PC-3 (cell line): ENCODE measurements around the gene GSX2. TPM values are rescaled to one million over a fixed set of nuclear protein-coding genes. Genes with fewer than 3 reads are reported as not detected.
"Not testable (repeated sequence)": the region's sequence is repeated elsewhere in the genome, so short reads cannot be mapped to it uniquely, and the experiment has no call there.

Experiments
- ATAC-seq: fragments of 200-7000 bp; cut with Tn5 transposase; 2 replicates; pipeline ENCODE4 v1.9.1; 2020; ENCODE audit warnings: mild to moderate bottlenecking, moderate library complexity
- Bru-seq: library from RNA; stranded (reverse); fragments of 400-500 nt; gene quantifications from one replicate; lab custom pipeline; 2021; lab: Mats Ljungman, UMichigan
- BruChase-seq, 2 experiments: library from RNA; stranded (reverse); fragments of 400-500 nt; gene quantifications; one replicate each; lab custom pipeline; 2021; lab: Mats Ljungman, UMichigan
- BruUV-seq: library from RNA; stranded (reverse); fragments of 400-500 nt; replicated peaks from 2 replicates; lab custom pipeline; 2021; lab: Mats Ljungman, UMichigan
- CTCF ChIA-PET: fragments of 300-600 bp; sonication (Branson Sonifier 250); formaldehyde crosslinking; loops from one replicate; lab custom pipeline; 2022; ENCODE audit warnings: antibody characterized with exemption; lab: Charles Lee
- POLR2A ChIA-PET: fragments of 300-600 bp; sonication (Branson Sonifier 250); formaldehyde crosslinking; loops from one replicate; lab custom pipeline; 2022; ENCODE audit warnings: antibody characterized with exemption; ENCODE audit not compliant: unreplicated experiment; lab: Charles Lee
- DNase-seq: peaks from one replicate; pipeline ENCODE4 v3.0.0-alpha.2; 2015
- H2AFZ ChIP-seq: fragments of 300-600 bp; sonication (generic); 2 replicates; pipeline ENCODE4 v1.6.0; 2016; ENCODE audit warnings: antibody characterized with exemption, low read length
- H3F3A ChIP-seq: fragments of 300-600 bp; sonication (generic); one replicate; pipeline ENCODE4 v1.6.0; 2017; ENCODE audit warnings: antibody characterized with exemption, low read length, control low read depth, mild to moderate bottlenecking; ENCODE audit not compliant: unreplicated experiment
- H3K27ac ChIP-seq: fragments of 300-600 bp; sonication (generic); 2 replicates; pipeline ENCODE4 v1.5.1; 2016; ENCODE audit warnings: mild to moderate bottlenecking, low read length
- H3K27me3 ChIP-seq: fragments of 300-600 bp; sonication (generic); 2 replicates; pipeline ENCODE4 v1.6.1; 2016; ENCODE audit warnings: low read length, mixed read lengths
- H3K36me3 ChIP-seq: fragments of 300-600 bp; sonication (generic); 2 replicates; pipeline ENCODE4 v1.6.1; 2016; ENCODE audit warnings: low read depth, mixed run types, low read length, mixed read lengths
- H3K4me1 ChIP-seq: fragments of 300-600 bp; sonication (generic); 2 replicates; pipeline ENCODE4 v1.5.1; 2016; ENCODE audit warnings: low read length; ENCODE audit not compliant: insufficient read depth
- H3K4me2 ChIP-seq: fragments of 300-600 bp; sonication (generic); 2 replicates; pipeline ENCODE4 v1.6.0; 2016; ENCODE audit warnings: low read length
- H3K4me3 ChIP-seq: fragments of 300-600 bp; sonication (generic); 2 replicates; pipeline ENCODE4 v1.5.1; 2016; ENCODE audit warnings: mild to moderate bottlenecking, low read length, mixed read lengths
- H3K79me2 ChIP-seq: fragments of 300-600 bp; sonication (generic); 2 replicates; pipeline ENCODE4 v1.6.1; 2017; ENCODE audit warnings: low read length, mixed read lengths
- H3K9ac ChIP-seq: fragments of 300-600 bp; sonication (generic); 2 replicates; pipeline ENCODE4 v1.6.0; 2016; ENCODE audit warnings: mild to moderate bottlenecking, low read length
- H3K9me2 ChIP-seq: fragments of 300-600 bp; sonication (generic); replicated peaks from 2 replicates; pipeline ENCODE4 v1.6.1; 2016; ENCODE audit warnings: mixed run types, low read length, mixed read lengths
- H3K9me3 ChIP-seq: fragments of 300-600 bp; sonication (generic); 2 replicates; pipeline ENCODE4 v1.6.1; 2016; ENCODE audit warnings: low read length, mixed read lengths
- H4K20me1 ChIP-seq: fragments of 300-600 bp; sonication (generic); 2 replicates; pipeline ENCODE4 v1.6.1; 2016; ENCODE audit warnings: low read length, mixed read lengths
- EZH2 ChIP-seq: fragments of 300-600 bp; sonication (generic); IDR thresholded peaks from one replicate; pipeline ENCODE4 v1.6.1; 2017; ENCODE audit warnings: antibody characterized with exemption, mild to moderate bottlenecking, low read length; ENCODE audit not compliant: unreplicated experiment
- EZH2phosphoT487 ChIP-seq: fragments of 300-600 bp; sonication (generic); IDR thresholded peaks from 2 replicates; pipeline ENCODE4 v1.6.1; 2018; ENCODE audit warnings: mild to moderate bottlenecking, antibody characterized with exemption, low read length, borderline replicate concordance
- intact Hi-C: fragments of 100-400 bp; cut with micrococcal nuclease; formaldehyde crosslinking; loops from 2 replicates; pipeline ENCODE4 v1.9.0; 2023
- long read RNA-seq: library from polyadenylated mRNA; unstranded; transcript quantifications from one replicate; pipeline ENCODE4 v2.0.0, GENCODE V29; 2021; ENCODE audit not compliant: unreplicated experiment
- total RNA-seq: library from RNA; depleted of rRNA; stranded (reverse); fragments of >200 nt; gene quantifications from 2 replicates; pipeline ENCODE4 v1.2.3, GENCODE V29; 2014; rRNA removed
- TF ChIP-seq, protein P1 (sequence below): fragments of 300-600 bp; sonication (generic); conservative IDR thresholded peaks from 2 replicates; pipeline ENCODE4 v1.5.1; 2017; ENCODE audit warnings: antibody characterized with exemption, low read depth, mild to moderate bottlenecking, low read length

Gene GSX2
- total RNA-seq, result not detected in 2 replicates
- Bru-seq, nascent RNA, result not detected
- BruChase-seq, experiment 1, labeled RNA remaining after a 6-hour chase, result not detected
- not detected for BruChase-seq, experiment 2, labeled RNA remaining after a 2-hour chase
- long read RNA-seq, result 0 reads

DNA sequence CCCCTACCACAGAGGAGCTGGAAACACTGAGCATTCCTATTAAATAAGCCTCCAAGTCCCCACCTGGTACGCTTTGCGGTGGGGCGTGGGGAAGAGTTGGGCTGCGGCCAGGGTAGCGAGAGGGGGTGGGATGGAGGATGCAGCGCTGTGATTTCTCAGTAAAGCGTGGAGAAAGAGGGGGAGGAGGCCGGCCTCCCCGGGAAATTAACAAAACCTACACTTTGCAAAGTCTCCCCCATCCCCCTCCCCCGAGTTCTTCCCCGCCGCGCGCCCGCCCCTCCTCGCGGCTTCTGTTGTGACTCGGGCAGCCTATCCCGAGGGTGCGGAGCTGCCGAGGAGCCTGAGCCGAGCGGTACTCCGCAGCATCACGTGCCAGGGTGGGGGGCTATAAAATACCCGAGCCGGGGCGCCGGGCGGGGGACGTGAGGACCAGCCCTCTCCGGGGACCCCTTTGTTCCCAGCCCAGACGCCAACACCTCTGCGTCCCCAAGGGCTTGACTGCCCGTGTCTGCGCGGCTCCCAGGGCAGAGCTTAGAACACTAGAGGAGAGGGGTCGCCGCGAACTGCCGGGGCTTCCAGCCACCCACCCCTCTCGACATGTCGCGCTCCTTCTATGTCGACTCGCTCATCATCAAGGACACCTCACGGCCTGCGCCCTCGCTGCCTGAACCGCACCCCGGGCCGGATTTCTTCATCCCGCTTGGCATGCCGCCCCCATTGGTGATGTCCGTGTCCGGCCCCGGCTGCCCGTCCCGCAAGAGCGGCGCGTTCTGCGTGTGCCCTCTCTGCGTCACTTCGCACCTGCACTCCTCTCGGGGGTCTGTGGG, at the start of gene GSX2:
GSX2 (plus strand) TSS at position 416 of the 827 bp plus-strand sequence; CDS start at position 598, 182 bp downstream.
- Histone ChIP-seq H3K4me2 (peak within 1 kb of the TSS; percentile 90), H3K27me3 (peaks cover 52% of the 10 kb centered on the region), H3K9ac (no peak within 1 kb of the TSS), H3K27ac (no peak within 1 kb of the TSS), H3K9me2 (no peaks in the 10 kb centered on the region), H3K4me3 (peak within 1 kb of the TSS; percentile 71), H3F3A (no peaks in the 10 kb centered on the region), H2AFZ (peak within 1 kb of the TSS; percentile 76), H3K9me3 (no peaks in the 10 kb centered on the region), H3K79me2 (no peaks in the 10 kb centered on the region), H3K36me3 (no peaks in the 10 kb centered on the region), H3K4me1 (peaks cover 12% of the 10 kb centered on the region; the same call in 1 of the 2 replicates), H4K20me1 (no peaks in the 10 kb centered on the region)
- BruUV-seq, result no TSS peak
- ChIA-PET POLR2A (no interaction called here), CTCF (no interaction called here)
- intact Hi-C loops, result no loop called here
- TF ChIP-seq, protein P1, sequence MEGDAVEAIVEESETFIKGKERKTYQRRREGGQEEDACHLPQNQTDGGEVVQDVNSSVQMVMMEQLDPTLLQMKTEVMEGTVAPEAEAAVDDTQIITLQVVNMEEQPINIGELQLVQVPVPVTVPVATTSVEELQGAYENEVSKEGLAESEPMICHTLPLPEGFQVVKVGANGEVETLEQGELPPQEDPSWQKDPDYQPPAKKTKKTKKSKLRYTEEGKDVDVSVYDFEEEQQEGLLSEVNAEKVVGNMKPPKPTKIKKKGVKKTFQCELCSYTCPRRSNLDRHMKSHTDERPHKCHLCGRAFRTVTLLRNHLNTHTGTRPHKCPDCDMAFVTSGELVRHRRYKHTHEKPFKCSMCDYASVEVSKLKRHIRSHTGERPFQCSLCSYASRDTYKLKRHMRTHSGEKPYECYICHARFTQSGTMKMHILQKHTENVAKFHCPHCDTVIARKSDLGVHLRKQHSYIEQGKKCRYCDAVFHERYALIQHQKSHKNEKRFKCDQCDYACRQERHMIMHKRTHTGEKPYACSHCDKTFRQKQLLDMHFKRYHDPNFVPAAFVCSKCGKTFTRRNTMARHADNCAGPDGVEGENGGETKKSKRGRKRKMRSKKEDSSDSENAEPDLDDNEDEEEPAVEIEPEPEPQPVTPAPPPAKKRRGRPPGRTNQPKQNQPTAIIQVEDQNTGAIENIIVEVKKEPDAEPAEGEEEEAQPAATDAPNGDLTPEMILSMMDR, result no peak
- TF ChIP-seq EZH2phosphoT487, result no peak; the same call in 1 of the 2 replicates
- TF ChIP-seq EZH2, result peak; percentile 86
- ATAC-seq (peak; percentile 48), DNase-seq (no peak)

DNA sequence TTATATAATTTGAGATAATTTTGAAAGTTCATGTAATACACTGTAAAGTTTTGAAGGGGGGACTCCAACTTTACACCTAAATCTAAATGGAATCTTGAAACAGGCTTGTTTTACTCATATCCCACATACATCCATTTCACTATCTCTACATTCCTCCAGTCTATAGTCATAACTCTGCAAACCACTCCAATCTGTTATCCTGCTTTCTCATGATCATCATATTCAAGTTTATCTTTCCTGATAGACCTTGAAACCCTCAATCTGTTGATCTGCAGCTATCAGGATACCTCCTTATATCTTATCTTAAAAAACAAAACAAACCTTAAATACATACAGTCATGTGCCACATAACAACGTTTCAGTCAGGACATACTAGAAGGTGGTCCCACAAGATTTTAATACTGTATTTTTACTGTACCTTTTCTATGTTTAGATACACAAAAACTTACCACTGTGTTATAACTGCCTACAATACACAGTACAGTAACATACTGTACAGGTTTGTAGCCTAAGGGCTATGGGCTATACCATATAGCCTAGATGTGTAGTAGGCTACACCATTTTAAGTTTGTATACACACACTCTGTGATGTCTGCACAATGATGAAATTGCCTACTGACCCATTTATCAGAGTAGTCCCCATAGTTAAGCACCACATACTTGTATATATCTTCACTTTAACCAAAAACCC, 49.6 kb upstream of the GSX2 start:
- Histone ChIP-seq H3K27me3 (no peaks in the 10 kb centered on the region), H2AFZ (no peak overlapping the region), H3K9ac (no peak overlapping the region), H4K20me1 (peaks cover 12% of the 10 kb centered on the region; the same call in 1 of the 2 replicates), H3K9me3 (no peaks in the 10 kb centered on the region), H3F3A (no peaks in the 10 kb centered on the region), H3K4me2 (peak overlapping the region; percentile 25), H3K9me2 (no peaks in the 10 kb centered on the region), H3K4me3 (no peak overlapping the region), H3K27ac (no peak overlapping the region), H3K4me1 (peaks cover 16% of the 10 kb centered on the region), H3K36me3 (peaks cover 11% of the 10 kb centered on the region), H3K79me2 (peaks cover 67% of the 10 kb centered on the region)
- TF ChIP-seq EZH2phosphoT487 (no peak), EZH2 (no peak)
- TF ChIP-seq, protein P1, result no peak
- DNase-seq (peak; percentile 31), ATAC-seq (peak; percentile 48)
- POLR2A ChIA-PET, result no interaction called here
- intact Hi-C loops, result no loop called here
- CTCF ChIA-PET, result no interaction called here
- no TSS peak for BruUV-seq

DNA sequence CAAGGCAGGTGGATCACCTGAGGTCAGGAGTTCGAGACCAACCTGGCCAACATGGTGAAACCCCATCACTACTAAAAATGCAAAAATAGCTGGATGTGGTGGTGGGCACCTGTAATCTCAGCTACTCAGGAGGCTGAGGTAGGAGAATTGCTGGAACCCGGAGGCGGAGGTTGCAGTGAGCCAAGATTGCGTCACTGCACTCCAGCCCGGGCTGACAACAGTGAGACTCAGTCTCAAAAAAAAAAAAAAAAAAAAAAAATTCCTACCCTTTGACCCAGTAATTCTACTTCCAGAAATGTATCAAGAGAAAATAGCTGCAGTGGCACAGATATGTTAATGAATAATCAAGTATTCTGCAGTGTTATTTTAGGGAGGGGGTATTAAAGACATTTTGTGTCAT, 46.6 kb upstream of the GSX2 start:
- BruUV-seq, H3K9ac ChIP-seq, H3K4me3 ChIP-seq, H3K27me3 ChIP-seq, POLR2A ChIA-PET, H3K4me2 ChIP-seq, H3K27ac ChIP-seq, H3K36me3 ChIP-seq, ATAC-seq, DNase-seq, intact Hi-C loops, H3K9me3 ChIP-seq, CTCF ChIA-PET, H3F3A ChIP-seq, H2AFZ ChIP-seq, H3K9me2 ChIP-seq: not testable (repeated sequence)
- peaks cover 92% of the 10 kb centered on the region for H3K79me2 ChIP-seq
- H4K20me1 ChIP-seq, result peaks cover 27% of the 10 kb centered on the region; the same call in 1 of the 2 replicates
- peaks cover 16% of the 10 kb centered on the region for H3K4me1 ChIP-seq
